GM12872 (cell line): Measurements from ENCODE around the gene ANKDD1B.

Experiments
- TF ChIP-seq, protein P1 (sequence below): IDR thresholded peaks from 3 replicates; pipeline ENCODE4 v1.5.1; 2011; ENCODE audit warnings: low read depth, mild to moderate bottlenecking, low read length, moderate library complexity; ENCODE audit not compliant: insufficient read depth

The ANKDD1B gene

DNA sequence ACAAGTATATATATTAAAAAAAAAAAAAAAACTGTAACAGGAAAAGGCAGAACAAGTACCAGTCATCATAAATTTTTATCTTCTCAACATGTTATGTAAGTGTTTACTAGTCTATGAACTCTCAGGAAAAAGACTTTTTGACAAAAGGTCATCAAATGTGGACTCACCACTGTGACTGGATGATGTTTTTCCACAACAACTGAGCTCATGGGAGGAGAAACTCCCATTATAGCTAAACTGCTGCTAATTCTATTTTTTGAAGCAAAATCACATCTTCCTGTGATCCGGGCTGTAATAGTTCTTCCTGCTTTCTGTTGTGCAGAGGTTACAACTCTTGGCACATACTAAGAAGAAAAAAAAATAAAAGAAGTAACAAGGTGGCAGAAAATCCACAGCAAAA lies 66.4 kb downstream of the ANKDD1B start:
- TF ChIP-seq, protein P1, sequence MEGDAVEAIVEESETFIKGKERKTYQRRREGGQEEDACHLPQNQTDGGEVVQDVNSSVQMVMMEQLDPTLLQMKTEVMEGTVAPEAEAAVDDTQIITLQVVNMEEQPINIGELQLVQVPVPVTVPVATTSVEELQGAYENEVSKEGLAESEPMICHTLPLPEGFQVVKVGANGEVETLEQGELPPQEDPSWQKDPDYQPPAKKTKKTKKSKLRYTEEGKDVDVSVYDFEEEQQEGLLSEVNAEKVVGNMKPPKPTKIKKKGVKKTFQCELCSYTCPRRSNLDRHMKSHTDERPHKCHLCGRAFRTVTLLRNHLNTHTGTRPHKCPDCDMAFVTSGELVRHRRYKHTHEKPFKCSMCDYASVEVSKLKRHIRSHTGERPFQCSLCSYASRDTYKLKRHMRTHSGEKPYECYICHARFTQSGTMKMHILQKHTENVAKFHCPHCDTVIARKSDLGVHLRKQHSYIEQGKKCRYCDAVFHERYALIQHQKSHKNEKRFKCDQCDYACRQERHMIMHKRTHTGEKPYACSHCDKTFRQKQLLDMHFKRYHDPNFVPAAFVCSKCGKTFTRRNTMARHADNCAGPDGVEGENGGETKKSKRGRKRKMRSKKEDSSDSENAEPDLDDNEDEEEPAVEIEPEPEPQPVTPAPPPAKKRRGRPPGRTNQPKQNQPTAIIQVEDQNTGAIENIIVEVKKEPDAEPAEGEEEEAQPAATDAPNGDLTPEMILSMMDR, result no peak

DNA sequence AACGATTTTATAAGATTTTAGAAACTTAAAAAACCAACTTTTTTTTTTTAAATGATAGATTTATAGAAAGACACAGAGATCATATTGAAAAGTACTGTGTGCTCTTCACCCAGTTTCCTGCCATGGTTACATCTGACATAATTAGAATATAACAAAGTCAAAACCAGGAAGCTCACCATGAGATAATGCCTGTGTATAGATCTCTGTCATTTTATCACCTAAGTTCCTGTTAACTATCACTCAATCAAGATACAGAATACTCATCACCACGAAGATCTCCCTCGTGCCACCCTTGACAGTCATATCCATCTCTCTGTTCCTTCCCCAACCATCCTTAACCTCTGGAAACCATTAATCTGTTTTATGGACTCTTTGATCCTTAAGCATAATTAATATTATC lies 66.9 kb downstream of the ANKDD1B start:
- TF ChIP-seq, protein P1, result no peak

DNA sequence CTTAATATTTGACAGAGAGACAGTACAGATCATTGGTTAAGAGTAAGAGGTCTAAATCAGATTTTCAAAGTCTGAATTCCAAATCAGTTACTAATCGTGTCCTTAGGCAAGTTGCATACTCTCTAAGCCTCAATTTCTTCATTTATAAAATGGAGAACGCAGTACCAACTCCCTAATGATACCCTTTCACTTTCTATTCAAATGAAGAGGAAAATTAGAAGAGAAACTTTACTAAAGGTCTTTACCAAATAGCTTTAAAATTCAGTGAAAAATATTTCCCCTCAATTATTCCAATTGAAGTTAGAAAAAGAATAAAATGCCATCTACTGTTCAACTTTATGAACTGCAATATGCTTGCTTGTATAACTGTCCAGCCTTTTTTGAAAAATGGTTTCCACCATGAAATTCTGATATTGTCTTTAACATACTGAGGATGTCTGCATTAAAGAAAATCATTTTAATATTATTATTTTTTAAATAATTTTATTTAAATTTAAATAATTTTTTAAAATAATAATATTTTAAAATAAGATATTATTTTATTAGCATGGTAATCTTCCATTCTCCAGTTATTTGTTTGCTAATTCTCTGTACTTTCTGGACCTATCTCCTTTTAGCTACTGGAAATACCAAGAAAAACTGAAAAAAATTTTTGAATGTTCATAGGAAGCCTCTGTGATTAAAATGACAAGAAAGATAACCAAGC lies 70.0 kb downstream of the ANKDD1B start:
- TF ChIP-seq, protein P1, result peak; percentile 47; the same call in 2 of the 3 replicates

DNA sequence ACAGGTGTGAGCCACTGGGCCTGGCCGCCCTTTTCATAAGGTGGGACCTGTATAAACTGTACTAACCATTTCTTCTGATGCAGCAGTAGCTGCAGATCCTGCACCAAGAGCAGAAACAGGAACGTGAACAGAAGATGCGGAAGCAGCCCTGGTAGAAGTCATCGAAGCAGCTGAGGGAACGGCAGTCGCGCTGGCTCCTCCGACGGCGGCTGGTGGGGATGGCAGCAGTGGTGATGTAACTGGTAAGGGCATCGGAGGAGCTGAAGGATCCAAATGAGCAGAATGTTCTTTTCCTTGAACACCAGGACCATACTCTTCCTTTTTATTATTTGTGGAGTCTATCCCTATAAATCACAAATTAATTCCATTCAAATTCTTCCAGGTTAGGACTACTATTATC lies 73.9 kb downstream of the ANKDD1B start:
- TF ChIP-seq, protein P1, result no peak

DNA sequence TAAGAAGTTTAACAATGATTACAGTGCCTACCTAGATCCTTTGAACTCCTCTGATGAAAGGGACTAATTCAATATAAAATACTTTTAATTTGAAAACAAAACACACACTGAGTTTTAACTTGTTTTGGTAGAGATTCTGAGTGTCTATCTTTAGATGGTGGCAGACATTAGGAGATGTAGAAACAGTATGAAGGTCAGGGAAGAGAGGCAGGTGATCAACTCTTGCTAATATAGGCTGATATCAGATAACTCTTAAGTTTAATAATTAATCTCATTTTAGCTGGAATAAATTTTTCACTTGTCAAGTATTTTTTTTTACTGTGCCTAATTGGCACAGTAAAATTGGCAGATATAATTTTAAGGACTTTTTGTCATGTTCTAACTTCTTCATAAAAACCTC lies 75.2 kb downstream of the ANKDD1B start:
- TF ChIP-seq, protein P1, result no peak

DNA sequence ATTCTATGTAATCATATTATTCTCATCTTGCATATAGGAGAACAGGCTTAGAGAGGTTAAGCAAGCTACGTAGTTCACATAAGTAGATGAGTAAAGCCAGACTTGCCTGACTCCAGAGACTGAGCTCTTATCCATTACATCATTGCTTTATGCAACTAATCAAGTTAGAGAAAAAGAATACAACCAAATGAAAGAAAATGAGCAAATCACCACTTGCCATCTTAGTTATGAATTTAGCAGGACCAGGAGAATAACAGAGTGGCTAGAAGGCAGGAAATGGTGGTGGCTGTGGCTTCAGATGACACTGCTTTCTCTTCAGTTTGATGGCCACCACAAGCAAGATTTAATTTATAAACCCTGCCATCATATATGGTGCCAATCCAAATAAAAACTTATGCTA lies 79.4 kb downstream of the ANKDD1B start:
- TF ChIP-seq, protein P1, result no peak

DNA sequence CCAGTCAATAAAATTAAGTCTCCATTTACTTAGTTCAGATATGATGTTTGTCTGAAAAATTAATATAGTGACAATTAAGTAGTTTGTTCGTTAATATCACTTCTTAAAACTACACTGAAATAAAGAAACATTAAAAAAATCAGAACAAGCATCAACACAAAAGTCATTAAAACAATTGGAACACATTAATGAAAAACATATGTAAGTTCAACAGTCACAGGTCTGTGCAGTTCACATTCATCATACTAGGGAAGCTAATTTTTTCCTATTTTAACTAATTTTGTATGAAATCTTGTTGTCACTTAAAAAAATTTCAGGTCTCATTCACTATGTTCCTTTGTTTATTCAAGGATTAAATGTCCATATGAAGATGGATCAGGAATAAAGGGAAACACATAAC lies 83.5 kb downstream of the ANKDD1B start:
- TF ChIP-seq, protein P1, result no peak

DNA sequence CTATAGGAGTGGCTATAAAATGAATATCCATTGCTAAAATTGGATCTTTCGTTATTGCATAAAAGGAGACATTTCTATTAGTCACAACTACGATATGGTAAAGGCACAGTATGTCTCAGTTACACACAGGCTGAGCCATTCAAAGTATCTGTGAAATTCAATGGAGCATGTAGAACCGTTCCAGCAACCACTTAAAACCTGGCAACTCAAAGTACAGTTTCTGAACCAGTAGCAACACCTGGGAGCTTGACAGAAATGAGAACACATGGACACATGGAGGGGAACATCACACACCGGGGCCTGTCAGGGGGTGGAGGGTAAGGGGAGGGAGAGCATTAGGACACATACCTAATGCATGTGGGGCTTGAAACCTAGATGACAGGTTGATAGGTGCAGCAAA lies 90.6 kb downstream of the ANKDD1B start:
- TF ChIP-seq, protein P1, result no peak
